Duodenal mucosa (tissue), 2 donors: Measurements from ENCODE around the gene COTL1.
"Not testable (repeated sequence)": the region's sequence is repeated elsewhere in the genome, so short reads cannot be mapped to it uniquely, and the experiment has no call there.

Source experiments
- H3K27ac ChIP-seq: one replicate; pipeline ENCODE4 v1.7.0; 2013; ENCODE audit warnings: low read depth, low read length
- H3K27me3 ChIP-seq, 2 donors: one replicate each; pipeline ENCODE4 v1.7.0; 2013; ENCODE audit warnings: low read length in 2 of 2, control low read depth in 1 of 2; ENCODE audit not compliant: insufficient read depth in 2 of 2, control insufficient read depth in 1 of 2
- H3K36me3 ChIP-seq, 2 donors: one replicate each; pipeline ENCODE4 v1.7.0; 2013; ENCODE audit warnings: low read length in 2 of 2, control low read depth in 1 of 2; ENCODE audit not compliant: insufficient read depth in 2 of 2, control insufficient read depth in 1 of 2
- H3K4me1 ChIP-seq, 2 donors: one replicate each; pipeline ENCODE4 v1.7.0; 2013; ENCODE audit warnings: low read length in 2 of 2, control low read depth in 1 of 2; ENCODE audit not compliant: insufficient read depth in 2 of 2, control insufficient read depth in 1 of 2
- H3K4me3 ChIP-seq, 2 donors: one replicate each; pipeline ENCODE4 v1.7.0; 2013; ENCODE audit warnings: low read length in 2 of 2, low read depth in 1 of 2
- H3K9ac ChIP-seq, 2 donors: one replicate each; pipeline ENCODE4 v1.7.0; 2013; ENCODE audit warnings: low read length in 2 of 2, low read depth in 1 of 2
- H3K9me3 ChIP-seq, 2 donors: one replicate each; pipeline ENCODE4 v1.7.0; 2013; ENCODE audit warnings: low read length in 2 of 2, control low read depth in 1 of 2; ENCODE audit not compliant: control insufficient read depth in 1 of 2

Gene COTL1

GRCh38 chr16:84631153-84631466, 13.2 kb upstream of the COTL1 start:
- Histone ChIP-seq H3K4me3 (no peak overlapping the region), H3K27me3 (no peaks in the 10 kb centered on the region), H3K27ac (no peak overlapping the region), H3K9me3 (no peaks in the 10 kb centered on the region), H3K4me1 (peaks cover 7 to 12% of the 10 kb centered on the region in 2 donors), H3K9ac (no peak overlapping the region), H3K36me3 (no peaks in the 10 kb centered on the region)

- no peak overlapping the region for H3K4me3 ChIP-seq
- no peak overlapping the region for H3K9ac ChIP-seq
- no peaks in the 10 kb centered on the region for H3K27me3 ChIP-seq
- H3K36me3 ChIP-seq: no peaks in the 10 kb centered on the region
- peaks cover 7 to 12% of the 10 kb centered on the region in 2 donors for H3K4me1 ChIP-seq
- no peaks in the 10 kb centered on the region for H3K9me3 ChIP-seq
- no peak overlapping the region for H3K27ac ChIP-seq
These were observed 12.7 kb upstream of the COTL1 start for GRCh38 chr16:84630446-84631152.

- Histone ChIP-seq H3K9ac (no peak overlapping the region), H3K4me3 (no peak overlapping the region), H3K27me3 (no peaks in the 10 kb centered on the region), H3K9me3 (no peaks in the 10 kb centered on the region), H3K4me1 (peaks cover 7 to 12% of the 10 kb centered on the region in 2 donors), H3K36me3 (no peaks in the 10 kb centered on the region), H3K27ac (no peak overlapping the region)
These were observed 12.1 kb upstream of the COTL1 start for GRCh38 chr16:84630009-84630408.

GRCh38 chr16:84629580-84629979, 11.7 kb upstream of the COTL1 start:
- no peak overlapping the region for H3K9ac ChIP-seq
- no peak overlapping the region for H3K4me3 ChIP-seq
- H3K27me3 ChIP-seq: no peaks in the 10 kb centered on the region

GRCh38 chr16:84628226-84628731, 10.4 kb upstream of the COTL1 start:
- Histone ChIP-seq H3K27ac (no peak overlapping the region), H3K4me3 (no peak overlapping the region), H3K9ac (no peak overlapping the region)

More at GRCh38 chr16:84629580-84629979, 11.7 kb upstream of the COTL1 start:
- Histone ChIP-seq H3K36me3 (no peaks in the 10 kb centered on the region), H3K4me1 (peaks cover 7 to 12% of the 10 kb centered on the region in 2 donors), H3K9me3 (no peaks in the 10 kb centered on the region), H3K27ac (no peak overlapping the region)

GRCh38 chr16:84625556-84625955, 7.7 kb upstream of the COTL1 start:
- Histone ChIP-seq H3K9ac (no peak overlapping the region), H3K36me3 (no peaks in the 10 kb centered on the region), H3K27ac (no peak overlapping the region), H3K27me3 (no peaks in the 10 kb centered on the region), H3K4me1 (peaks cover 4 to 6% of the 10 kb centered on the region in 2 donors), H3K4me3 (no peak overlapping the region), H3K9me3 (no peaks in the 10 kb centered on the region)

More at GRCh38 chr16:84628226-84628731, 10.4 kb upstream of the COTL1 start:
- H3K36me3 ChIP-seq: no peaks in the 10 kb centered on the region
- peaks cover 0 to 4% of the 10 kb centered on the region in 2 donors for H3K4me1 ChIP-seq
- H3K9me3 ChIP-seq: no peaks in the 10 kb centered on the region
- H3K27me3 ChIP-seq: no peaks in the 10 kb centered on the region

GRCh38 chr16:84620913-84621312, 3.0 kb upstream of the COTL1 start:
- not testable (repeated sequence) for H3K9ac ChIP-seq, H3K36me3 ChIP-seq, H3K4me3 ChIP-seq, H3K27me3 ChIP-seq, H3K9me3 ChIP-seq, H3K27ac ChIP-seq
- peaks cover 12 to 24% of the 10 kb centered on the region in 2 donors for H3K4me1 ChIP-seq

GRCh38 chr16:84618581-84619460, 943 bp upstream of the COTL1 start:
- H3K4me3 ChIP-seq: no peak overlapping the region
- H3K9me3 ChIP-seq: no peaks in the 10 kb centered on the region
- peaks cover 24 to 43% of the 10 kb centered on the region in 2 donors for H3K4me1 ChIP-seq
- no peak overlapping the region for H3K9ac ChIP-seq
- no peaks in the 10 kb centered on the region for H3K27me3 ChIP-seq
- no peak overlapping the region for H3K27ac ChIP-seq
- peaks cover 0 to 9% of the 10 kb centered on the region in 2 donors for H3K36me3 ChIP-seq

- Histone ChIP-seq H3K36me3 (peaks cover 0 to 16% of the 10 kb centered on the region in 2 donors), H3K4me3 (peak overlapping the region; percentile 82 to 87), H3K27me3 (no peaks in the 10 kb centered on the region), H3K9me3 (no peaks in the 10 kb centered on the region), H3K27ac (peak overlapping the region; percentile 13), H3K9ac (peak overlapping the region; percentile 65 to 87), H3K4me1 (peaks cover 27 to 43% of the 10 kb centered on the region in 2 donors)
These were observed 662 bp downstream of the COTL1 start for GRCh38 chr16:84617041-84617790.
